B cell (primary cell): ENCODE measurements around the gene CWF19L1. TPM values are rescaled to one million over a fixed set of nuclear protein-coding genes. Genes with fewer than 3 reads are reported as not detected.
"Not testable (repeated sequence)": the region's sequence is repeated elsewhere in the genome, so short reads cannot be mapped to it uniquely, and the experiment has no call there.

Experiments
- ATAC-seq: fragments of 200-7000 bp; cut with Tn5 transposase; one replicate; pipeline ENCODE4 v1.10.0; 2021; ENCODE audit warnings: low read depth, mild to moderate bottlenecking, moderate number of reproducible peaks, moderate library complexity
- CTCF ChIA-PET: fragments of 350-600 bp; sonication (Branson Sonifier 250); formaldehyde crosslinking; loops from one replicate; lab custom pipeline; 2021; ENCODE audit warnings: antibody characterized with exemption, inconsistent platforms; lab: Charles Lee
- POLR2A ChIA-PET: fragments of 350-600 bp; sonication (Branson Sonifier 250); formaldehyde crosslinking; loops from one replicate; lab custom pipeline; 2021; ENCODE audit warnings: antibody characterized with exemption; lab: Charles Lee
- DNase-seq: peaks from one replicate; pipeline ENCODE4 v3.0.0; 2013
- H2AFZ ChIP-seq: 2 replicates; pipeline ENCODE4 v1.6.1; 2012; ENCODE audit warnings: mild to moderate bottlenecking, low read depth, low read length; ENCODE audit not compliant: insufficient read depth, poor library complexity, severe bottlenecking
- H3K27ac ChIP-seq, 2 donors: 1 replicate in 1 of 2; 2 replicates in 1 of 2; pipeline ENCODE4 v1.5.1; 2012 to 2013; ENCODE audit warnings: low read length in 2 of 2, mild to moderate bottlenecking in 2 of 2, moderate library complexity in 1 of 2
- H3K27me3 ChIP-seq, 4 experiments: fragments of 200-600 bp in 1 of 4; sonication (generic) in 1 of 4; replicated peaks in 1 of 4; 1 replicate in 2 of 4; 2 replicates in 2 of 4; pipeline versions ENCODE4 v1.6.1 to v1.7.0; 2013 to 2016; ENCODE audit warnings: low read length in 3 of 4, mild to moderate bottlenecking in 2 of 4, mixed read lengths in 1 of 4, moderate library complexity in 1 of 4; ENCODE audit not compliant: insufficient read depth in 4 of 4, control insufficient read depth in 3 of 4; ENCODE audit errors: control extremely low read depth in 1 of 4
- H3K36me3 ChIP-seq, 2 experiments: replicated peaks in 1 of 2; 1 replicate in 1 of 2; 2 replicates in 1 of 2; pipeline versions ENCODE4 v1.6.1 to v1.7.1; 2013; ENCODE audit warnings: low read length in 1 of 2; ENCODE audit not compliant: insufficient read depth in 2 of 2, control insufficient read depth in 1 of 2; ENCODE audit errors: control extremely low read depth in 1 of 2, extremely low read depth in 1 of 2
- H3K4me1 ChIP-seq, 2 donors: fragments of 200-600 bp in 1 of 2; sonication (generic) in 1 of 2; 1 replicate in 1 of 2; 2 replicates in 1 of 2; pipeline versions ENCODE4 v1.5.1 to v1.6.1; 2013 to 2017; ENCODE audit warnings: low read length in 2 of 2; ENCODE audit not compliant: control insufficient read depth in 2 of 2, insufficient read depth in 2 of 2
- H3K4me2 ChIP-seq: replicated peaks from 2 replicates; pipeline ENCODE3; 2012; ENCODE audit warnings: mild to moderate bottlenecking, low read depth, low read length; ENCODE audit not compliant: poor library complexity, severe bottlenecking
- H3K4me3 ChIP-seq, 5 experiments: fragments of 200-600 bp in 1 of 5; sonication (generic) in 1 of 5; 1 replicate in 3 of 5; 2 replicates in 2 of 5; pipeline versions ENCODE4 v1.5.1 to v1.7.0; 2011 to 2016; ENCODE audit warnings: low read length in 4 of 5, mild to moderate bottlenecking in 4 of 5, low read depth in 2 of 5, control low read depth in 1 of 5, moderate library complexity in 1 of 5; ENCODE audit not compliant: insufficient read depth in 1 of 5; ENCODE audit errors: control extremely low read depth in 1 of 5, extremely low read depth in 1 of 5
- H3K79me2 ChIP-seq: fragments of 200-600 bp; sonication (generic); one replicate; pipeline ENCODE4 v1.6.0; 2016; ENCODE audit warnings: low read length; ENCODE audit not compliant: control insufficient read depth, insufficient read depth
- H3K9ac ChIP-seq: fragments of 200-600 bp; sonication (generic); 2 replicates; pipeline ENCODE4 v1.6.1; 2017; ENCODE audit warnings: mild to moderate bottlenecking, low read length, moderate library complexity
- H3K9me3 ChIP-seq, 3 donors: one replicate each; pipeline versions ENCODE4 v1.6.1 to v1.7.1; 2013; ENCODE audit warnings: low read length in 2 of 3; ENCODE audit not compliant: control insufficient read depth in 2 of 3, insufficient read depth in 1 of 3; ENCODE audit errors: control extremely low read depth in 1 of 3
- H4K20me1 ChIP-seq: 2 replicates; pipeline ENCODE4 v1.6.0; 2012; ENCODE audit warnings: mild to moderate bottlenecking, low read length; ENCODE audit not compliant: insufficient read depth, control insufficient read depth, poor library complexity, severe bottlenecking
- H3K27ac Mint-ChIP-seq: one replicate; pipeline ENCODE4 v1.8.0; 2021; ENCODE audit warnings: mixed read lengths
- H3K27me3 Mint-ChIP-seq: one replicate; pipeline ENCODE4 v1.8.0; 2021; ENCODE audit warnings: mixed read lengths
- H3K4me1 Mint-ChIP-seq: one replicate; pipeline ENCODE4 v1.8.0; 2021; ENCODE audit warnings: mixed read lengths
- H3K4me3 Mint-ChIP-seq: one replicate; pipeline ENCODE4 v1.8.0; 2021; ENCODE audit warnings: mixed read lengths
- H3K9me3 Mint-ChIP-seq: one replicate; pipeline ENCODE4 v1.8.0; 2022; ENCODE audit warnings: mixed read lengths; ENCODE audit not compliant: insufficient read depth
- EZH2 ChIP-seq: IDR thresholded peaks from 2 replicates; pipeline ENCODE4 v1.6.1; 2012; ENCODE audit warnings: borderline replicate concordance, low read depth, mild to moderate bottlenecking, moderate library complexity, low read length; ENCODE audit not compliant: insufficient read depth, poor library complexity, severe bottlenecking
- WGBS: methylation state at CpG from one replicate; pipeline ENCODE4 v1.1.5; 2013; ENCODE audit warnings: missing lambda C conversion rate; ENCODE audit not compliant: insufficient coverage; 5-methylcytosine and 5-hydroxymethylcytosine counted together
- intact Hi-C: fragments of 100-400 bp; cut with micrococcal nuclease; formaldehyde crosslinking; loops from one replicate; pipeline ENCODE4 v1.10.0; 2022
- polyA plus RNA-seq: library from polyadenylated mRNA; depleted of rRNA; stranded (reverse); fragments of >200 nt; gene quantifications from 2 replicates; pipeline ENCODE4 v1.2.3, GENCODE V29; 2012
- total RNA-seq, 2 donors: library from RNA; stranded (reverse); fragments of 120-200 nt in 1 of 2; gene quantifications; 1 replicate in 1 of 2; 2 replicates in 1 of 2; pipeline versions ENCODE4 v1.2.3 to v1.2.4, GENCODE V29; 2013 to 2022
- TF ChIP-seq, protein P1 (sequence below): fragments of 200-600 bp; IDR thresholded peaks from one replicate; pipeline ENCODE4 v1.8.0; 2022; ENCODE audit warnings: antibody characterized with exemption, mild to moderate bottlenecking

CWF19L1 gene
- total and polyA plus RNA-seq, 2 donors (not counting 1 experiment from before 2014, with no cell fraction given) = 24.1 to 48.3 TPM

DNA sequence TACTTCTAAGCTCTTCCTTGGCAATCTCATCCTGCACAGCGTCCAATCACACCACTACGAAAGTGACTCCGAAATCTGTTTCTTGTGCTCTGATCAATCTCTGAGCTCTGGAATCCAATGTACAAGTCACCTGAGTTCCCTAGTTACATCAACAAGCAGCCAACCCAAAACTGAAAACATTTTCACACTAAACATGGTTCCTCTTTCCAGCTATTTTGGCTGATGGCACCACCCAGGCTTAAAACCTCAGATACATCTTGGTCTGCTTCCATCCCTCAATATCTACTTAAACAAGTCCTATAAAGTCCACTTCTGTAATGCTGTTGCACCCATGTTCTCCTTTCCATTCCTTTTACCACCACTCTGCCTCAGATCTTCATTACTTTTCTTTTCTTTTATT, 15.5 kb upstream of the CWF19L1 start:
- Histone ChIP-seq H3K4me1 (peaks cover 51 to 53% of the 10 kb centered on the region in 2 donors), H3K27me3 (no peaks in the 10 kb centered on the region), H3K4me2 (peak overlapping the region; percentile 81), H3K9me3 (no peaks in the 10 kb centered on the region), H3K79me2 (peaks cover 90% of the 10 kb centered on the region), H2AFZ (no peak overlapping the region), H3K36me3 (peaks cover 13 to 33% of the 10 kb centered on the region in 2 experiments), H3K4me3 (peak overlapping the region in 4 of 5 experiments; percentile 18 to 54 (median 30)), H4K20me1 (no peaks in the 10 kb centered on the region), H3K9ac (peak overlapping the region; percentile 43), H3K27ac (peak overlapping the region; percentile 70 to 92)
- TF ChIP-seq, protein P1, sequence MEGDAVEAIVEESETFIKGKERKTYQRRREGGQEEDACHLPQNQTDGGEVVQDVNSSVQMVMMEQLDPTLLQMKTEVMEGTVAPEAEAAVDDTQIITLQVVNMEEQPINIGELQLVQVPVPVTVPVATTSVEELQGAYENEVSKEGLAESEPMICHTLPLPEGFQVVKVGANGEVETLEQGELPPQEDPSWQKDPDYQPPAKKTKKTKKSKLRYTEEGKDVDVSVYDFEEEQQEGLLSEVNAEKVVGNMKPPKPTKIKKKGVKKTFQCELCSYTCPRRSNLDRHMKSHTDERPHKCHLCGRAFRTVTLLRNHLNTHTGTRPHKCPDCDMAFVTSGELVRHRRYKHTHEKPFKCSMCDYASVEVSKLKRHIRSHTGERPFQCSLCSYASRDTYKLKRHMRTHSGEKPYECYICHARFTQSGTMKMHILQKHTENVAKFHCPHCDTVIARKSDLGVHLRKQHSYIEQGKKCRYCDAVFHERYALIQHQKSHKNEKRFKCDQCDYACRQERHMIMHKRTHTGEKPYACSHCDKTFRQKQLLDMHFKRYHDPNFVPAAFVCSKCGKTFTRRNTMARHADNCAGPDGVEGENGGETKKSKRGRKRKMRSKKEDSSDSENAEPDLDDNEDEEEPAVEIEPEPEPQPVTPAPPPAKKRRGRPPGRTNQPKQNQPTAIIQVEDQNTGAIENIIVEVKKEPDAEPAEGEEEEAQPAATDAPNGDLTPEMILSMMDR = no peak
- TF ChIP-seq EZH2 = no peak
- Mint-ChIP-seq H3K27me3 (no peaks in the 10 kb centered on the region), H3K4me1 (peaks cover 41% of the 10 kb centered on the region), H3K4me3 (no peak overlapping the region), H3K9me3 (no peaks in the 10 kb centered on the region), H3K27ac (no peak overlapping the region)
- DNase-seq (peak; percentile 75), ATAC-seq (peak; percentile 4)
- intact Hi-C loops = no loop called here
- POLR2A ChIA-PET = no interaction called here
- 93% methylated on average over 3 of the region's 3 CpGs for WGBS
- CTCF ChIA-PET = interaction anchor here (1.6 kb wide), 1 partner anchor 21 kb away, joined by 7 read pairs; no protein-coding TSS in a partner anchor

DNA sequence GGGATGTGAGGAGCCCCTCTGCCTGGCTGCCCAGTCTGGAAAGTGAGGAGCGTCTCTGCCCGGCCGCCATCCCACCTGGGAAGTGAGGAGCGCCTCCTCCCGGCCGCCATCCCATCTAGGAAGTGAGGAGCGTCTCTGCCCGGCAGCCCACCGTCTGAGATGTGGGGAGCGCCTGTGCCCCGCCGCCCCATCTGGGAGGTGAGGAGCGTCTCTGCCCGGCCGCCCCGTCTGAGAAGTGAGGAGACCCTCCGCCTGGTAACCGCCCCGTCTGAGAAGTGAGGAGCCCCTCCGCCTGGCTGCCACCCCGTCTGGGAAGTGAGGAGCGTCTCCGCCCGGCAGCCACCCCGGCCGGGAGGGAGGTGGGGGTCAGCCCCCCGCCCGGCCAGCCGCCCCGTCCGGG, 9.5 kb upstream of the CWF19L1 start:
- intact Hi-C loops, H3K4me3 Mint-ChIP-seq, H3K4me3 ChIP-seq: not testable (repeated sequence)

More for the DNA sequence above, 9.5 kb upstream of the CWF19L1 start:
- peaks cover 12 to 52% of the 10 kb centered on the region in 2 experiments for H3K36me3 ChIP-seq
- H3K27me3 ChIP-seq, H3K27ac ChIP-seq, H3K27ac Mint-ChIP-seq, H4K20me1 ChIP-seq, H3K4me1 Mint-ChIP-seq, POLR2A ChIA-PET, DNase-seq, H3K4me2 ChIP-seq, H3K9me3 Mint-ChIP-seq, H3K27me3 Mint-ChIP-seq, CTCF ChIA-PET, H3K9me3 ChIP-seq, H3K9ac ChIP-seq, H2AFZ ChIP-seq, ATAC-seq, H3K4me1 ChIP-seq: not testable (repeated sequence)
- no CpG with 5 or more reads among the region's 31 CpGs for WGBS
- H3K79me2 ChIP-seq = peaks cover 30% of the 10 kb centered on the region
